Measurements from ENCODE around the gene TRAF1. TPM values are rescaled to one million over a fixed set of nuclear protein-coding genes. Genes with fewer than 3 reads are reported as not detected.

Gene TRAF1
- total RNA-seq, 2 donors from 2014 or later: 2.0 to 3.0 TPM

DNA sequence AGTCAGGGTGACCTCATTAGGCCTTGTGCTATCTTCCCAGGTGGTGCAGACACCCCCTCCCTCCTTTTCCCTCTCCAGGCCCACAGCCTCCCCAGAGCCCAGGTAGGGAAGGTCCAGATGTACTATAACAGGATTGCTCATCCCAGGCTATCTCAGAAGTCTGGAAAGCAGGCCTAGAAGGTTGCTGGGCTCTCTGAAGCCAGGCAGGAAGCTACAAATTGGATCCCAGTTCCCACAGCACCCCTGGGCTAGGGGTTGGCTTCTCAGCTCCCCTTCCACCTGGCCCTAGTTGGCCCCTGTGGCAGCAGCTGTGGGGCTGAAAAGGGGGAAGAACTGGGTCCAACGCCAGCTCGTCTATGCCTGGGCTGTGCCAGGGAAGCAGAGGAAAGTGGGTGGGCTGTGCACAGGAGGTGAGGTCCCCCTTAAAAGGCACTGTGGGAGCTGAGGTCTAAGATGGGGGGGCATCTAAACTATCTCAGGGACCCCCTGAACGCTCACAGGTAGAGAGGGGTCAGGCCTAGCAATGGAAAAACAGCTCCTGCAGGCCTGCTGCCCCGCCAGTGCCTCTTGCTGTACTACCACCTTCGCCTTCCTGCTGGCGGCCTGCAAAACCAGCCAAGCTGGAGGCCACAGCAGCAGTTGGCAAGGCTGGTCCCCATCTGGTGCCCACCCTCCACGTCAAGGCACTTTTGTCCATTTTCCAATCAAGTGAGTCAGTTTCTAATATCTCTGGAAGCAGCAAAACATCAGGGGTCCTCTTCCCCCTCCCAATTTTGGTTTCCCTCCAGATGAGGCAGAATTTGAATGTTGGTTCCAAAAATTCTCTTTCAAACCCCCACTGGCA, 70.5 kb downstream of the TRAF1 start:
- Histone ChIP-seq H3K27ac (no peak overlapping the region), H3K4me1 (no peaks in the 10 kb centered on the region)
- DNase-seq (ENCODE audit: low spot score): no peak

DNA sequence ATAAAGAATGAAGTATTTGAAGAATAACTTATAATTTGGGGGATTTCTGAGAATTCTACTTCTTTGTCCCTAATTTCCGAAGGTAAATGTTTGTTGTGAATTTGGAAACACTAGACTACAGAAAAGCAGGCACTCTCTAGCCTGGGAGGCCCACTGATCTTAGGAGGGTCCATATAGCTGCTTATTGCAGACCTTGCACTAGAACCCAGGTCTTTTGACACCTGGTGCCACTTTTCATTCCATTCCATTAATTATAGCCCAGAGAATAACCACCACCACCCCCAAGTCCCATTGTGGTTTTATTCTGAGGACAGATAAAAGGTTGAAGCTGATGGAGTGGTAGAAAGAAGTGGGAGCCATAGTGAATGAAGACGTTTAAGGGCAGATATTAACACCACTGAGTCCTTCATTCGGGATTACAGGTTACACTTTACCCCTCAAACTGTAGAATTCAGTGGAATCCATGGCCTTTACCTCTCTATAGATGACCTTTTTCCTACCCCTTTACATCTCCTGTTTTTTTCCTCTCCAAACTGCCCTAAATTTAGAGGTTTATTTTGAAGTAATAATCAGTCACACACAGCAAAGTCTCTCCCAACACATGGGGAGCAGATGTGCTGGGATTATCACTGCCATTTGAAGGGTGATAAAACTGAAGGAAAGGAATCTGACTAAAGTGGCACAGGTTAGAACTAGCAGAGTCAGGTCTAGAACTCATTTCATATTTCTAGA, 71.8 kb downstream of the TRAF1 start:
- Histone ChIP-seq H3K27me3 (no peaks in the 10 kb centered on the region), H3K36me3 (peaks cover 11% of the 10 kb centered on the region), H3K4me1 (no peaks in the 10 kb centered on the region), H3K9me3 (no peaks in the 10 kb centered on the region), H3K4me3 (no peak overlapping the region), H3K27ac (no peak overlapping the region)
- TF ChIP-seq, protein P1, sequence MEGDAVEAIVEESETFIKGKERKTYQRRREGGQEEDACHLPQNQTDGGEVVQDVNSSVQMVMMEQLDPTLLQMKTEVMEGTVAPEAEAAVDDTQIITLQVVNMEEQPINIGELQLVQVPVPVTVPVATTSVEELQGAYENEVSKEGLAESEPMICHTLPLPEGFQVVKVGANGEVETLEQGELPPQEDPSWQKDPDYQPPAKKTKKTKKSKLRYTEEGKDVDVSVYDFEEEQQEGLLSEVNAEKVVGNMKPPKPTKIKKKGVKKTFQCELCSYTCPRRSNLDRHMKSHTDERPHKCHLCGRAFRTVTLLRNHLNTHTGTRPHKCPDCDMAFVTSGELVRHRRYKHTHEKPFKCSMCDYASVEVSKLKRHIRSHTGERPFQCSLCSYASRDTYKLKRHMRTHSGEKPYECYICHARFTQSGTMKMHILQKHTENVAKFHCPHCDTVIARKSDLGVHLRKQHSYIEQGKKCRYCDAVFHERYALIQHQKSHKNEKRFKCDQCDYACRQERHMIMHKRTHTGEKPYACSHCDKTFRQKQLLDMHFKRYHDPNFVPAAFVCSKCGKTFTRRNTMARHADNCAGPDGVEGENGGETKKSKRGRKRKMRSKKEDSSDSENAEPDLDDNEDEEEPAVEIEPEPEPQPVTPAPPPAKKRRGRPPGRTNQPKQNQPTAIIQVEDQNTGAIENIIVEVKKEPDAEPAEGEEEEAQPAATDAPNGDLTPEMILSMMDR (IDR thresholded peaks at IDR 0.05): no peak
- DNase-seq (ENCODE audit: low spot score): peak; percentile 18

More for the DNA sequence above, 70.5 kb downstream of the TRAF1 start:
- Histone ChIP-seq H3K4me3 (no peak overlapping the region), H3K27me3 (no peaks in the 10 kb centered on the region), H3K9me3 (no peaks in the 10 kb centered on the region), H3K36me3 (peaks cover 24% of the 10 kb centered on the region)
- TF ChIP-seq, protein P1 (IDR thresholded peaks at IDR 0.05): no peak

DNA sequence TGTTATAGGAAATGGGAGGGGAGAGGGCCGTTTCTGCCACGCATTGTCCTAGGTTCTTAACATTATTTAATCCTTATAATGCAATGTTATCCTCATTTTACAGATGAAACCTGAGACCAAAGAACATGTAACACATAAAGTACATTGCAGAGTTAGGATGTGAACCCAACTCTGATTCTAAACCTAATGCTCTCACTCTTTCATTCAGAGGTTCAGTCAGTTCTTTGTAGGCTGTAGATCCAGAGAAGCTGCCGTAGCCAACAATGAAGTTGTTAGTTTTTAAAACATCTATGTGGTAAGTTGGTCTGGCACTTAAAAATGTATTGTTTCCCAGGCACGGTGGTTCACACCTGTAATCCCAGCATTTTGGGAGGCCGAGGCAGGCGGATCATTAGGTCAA, 73.4 kb downstream of the TRAF1 start:
- TF ChIP-seq, protein P1 (IDR thresholded peaks at IDR 0.05): no peak
- no peak overlapping the region for H3K4me3 ChIP-seq
- H3K4me1 ChIP-seq: no peaks in the 10 kb centered on the region
- no peak for DNase-seq (ENCODE audit: low spot score)
- no peak overlapping the region for H3K27ac ChIP-seq
- peaks cover 7% of the 10 kb centered on the region for H3K36me3 ChIP-seq
- H3K27me3 ChIP-seq: no peaks in the 10 kb centered on the region
- no peaks in the 10 kb centered on the region for H3K9me3 ChIP-seq

Other genes starting within 250 kb of the TRAF1 start
- gene MEGF9, start 212.3 kb downstream of the TRAF1 start, total RNA-seq: 10 to 100 TPM; 15.3 to 23.8 TPM
- gene FBXW2, start 133.4 kb downstream of the TRAF1 start, total RNA-seq: 10 to 100 TPM; 22.2 to 31.5 TPM
- gene PSMD5, start 83.9 kb downstream of the TRAF1 start, total RNA-seq: 10 to 100 TPM; 12.8 to 13.9 TPM
- gene PHF19, start 49.6 kb downstream of the TRAF1 start, total RNA-seq: 10 to 100 TPM; 11.9 to 13.9 TPM
- 1 to 10 TPM in 1 of 2 donors, under 1 TPM in 1; 0.82 to 1.1 TPM for gene C5, start 123.5 kb upstream of the TRAF1 start, total RNA-seq
- gene CNTRL, start 148.2 kb upstream of the TRAF1 start, total RNA-seq: 1 to 10 TPM; 3.3 to 6.0 TPM